HK-2 (cell line): ENCODE results near the gene GCSAML.

Experiments
- DNase-seq: peaks from one replicate; pipeline ENCODE4 v3.0.0-alpha.2; 2018; ENCODE audit not compliant: unreplicated experiment

Gene GCSAML

DNA sequence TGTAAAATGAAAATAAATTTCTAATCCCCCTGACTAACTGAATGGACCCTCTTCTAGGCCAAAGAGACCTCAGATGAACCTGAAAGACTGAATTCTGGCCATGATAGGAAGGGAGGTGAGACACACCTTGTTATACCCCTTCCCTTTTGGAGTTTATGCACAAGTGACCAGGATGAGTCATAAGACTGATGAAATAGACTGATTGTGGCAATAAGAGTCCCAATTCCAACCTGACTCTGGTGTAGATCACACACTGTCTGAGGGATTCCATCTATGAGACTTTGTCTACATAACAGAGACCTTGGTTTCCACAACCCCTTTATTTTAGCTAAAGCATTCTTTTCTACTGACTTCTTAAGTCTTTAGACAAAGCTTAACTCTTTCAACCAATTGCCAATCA, 25.7 kb downstream of the GCSAML start:
- DNase-seq, result no peak

DNA sequence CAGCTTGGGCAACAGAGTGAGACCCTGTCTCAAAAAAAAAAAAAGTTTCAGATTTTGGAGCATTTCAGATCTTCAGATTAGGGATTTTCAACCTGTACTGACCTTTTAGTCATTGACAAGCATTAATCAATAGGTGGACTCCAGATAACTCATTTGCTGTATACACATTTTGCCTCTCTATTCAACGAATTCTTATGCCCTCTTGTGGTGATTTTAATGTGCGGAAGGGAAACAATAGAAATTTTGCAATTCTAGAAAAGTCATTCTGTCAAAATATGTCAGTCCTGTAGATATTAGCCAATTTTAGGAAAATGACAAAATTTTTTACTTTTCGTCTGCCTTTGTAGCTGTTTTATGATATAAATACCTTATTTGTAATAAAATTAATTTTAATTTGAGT, 27.6 kb downstream of the GCSAML start:
- DNase-seq, result no peak

DNA sequence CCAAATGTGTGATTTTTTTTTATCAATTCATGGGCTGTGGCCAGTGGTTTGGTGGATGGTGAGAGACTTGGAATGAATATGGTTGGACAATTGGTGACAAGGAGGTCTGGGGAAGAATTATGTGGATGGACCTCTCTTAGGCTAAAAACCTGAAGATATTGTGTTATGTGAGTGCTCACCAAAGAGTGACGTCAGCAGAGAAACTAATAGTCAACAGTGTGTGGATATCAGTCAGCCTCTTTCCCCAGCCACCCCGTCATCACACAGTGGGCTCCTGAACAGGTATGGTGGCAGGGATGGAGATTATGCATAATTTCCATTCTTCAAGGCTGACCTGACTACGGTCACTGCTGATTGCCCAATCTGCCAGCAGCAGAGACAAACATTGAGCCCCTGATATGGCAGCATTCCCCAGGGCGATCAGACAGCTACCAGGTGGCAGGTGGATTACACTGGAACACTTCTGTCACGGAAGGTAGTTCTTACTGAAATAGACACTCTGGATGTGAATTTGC, 30.1 kb downstream of the GCSAML start:
- no peak for DNase-seq

DNA sequence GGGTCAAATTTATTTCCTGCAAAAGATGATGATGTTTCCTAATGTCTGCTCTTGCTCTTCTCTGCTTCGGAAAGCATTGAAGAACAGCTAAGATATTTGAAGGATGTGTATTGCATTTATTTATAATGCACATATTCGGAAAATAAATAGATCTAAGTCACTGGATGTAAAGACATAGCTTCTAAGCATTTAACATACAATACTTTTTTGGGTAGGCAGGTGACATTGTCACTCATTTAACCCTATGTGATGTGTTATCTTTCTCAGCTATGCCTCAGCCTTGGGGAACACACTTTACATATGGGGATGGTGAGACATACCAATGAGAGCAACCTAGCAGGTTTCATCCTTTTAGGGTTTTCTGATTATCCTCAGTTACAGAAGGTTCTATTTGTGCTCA, 39.1 kb downstream of the GCSAML start, which contains the start of gene OR2G2:
Gene OR2G2 (plus strand): TSS at position 301 of the 400 bp plus-strand sequence. CDS start 0 bp downstream, at position 301.
- no peak for DNase-seq

DNA sequence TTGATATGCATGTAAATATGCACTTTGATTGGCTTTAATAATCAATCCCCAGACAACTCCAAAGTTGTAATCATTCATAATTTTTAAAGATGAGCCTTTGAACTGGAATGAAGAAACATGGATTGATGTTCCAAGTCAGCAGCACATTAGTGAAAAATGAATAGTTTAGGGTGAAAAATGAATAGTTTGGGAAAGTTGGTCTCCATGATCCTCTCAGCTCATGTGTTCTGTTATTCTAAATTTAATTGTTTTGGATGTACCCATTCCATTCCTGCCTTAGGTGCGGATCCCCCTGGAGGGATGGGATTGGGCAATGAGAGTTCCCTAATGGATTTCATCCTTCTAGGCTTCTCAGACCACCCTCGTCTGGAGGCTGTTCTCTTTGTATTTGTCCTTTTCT, 56.4 kb downstream of the GCSAML start, which contains the start of gene OR2G3:
Gene OR2G3 (plus strand): TSS at position 301 of the 400 bp plus-strand sequence. CDS start 0 bp downstream, at position 301.
- no peak for DNase-seq

DNA sequence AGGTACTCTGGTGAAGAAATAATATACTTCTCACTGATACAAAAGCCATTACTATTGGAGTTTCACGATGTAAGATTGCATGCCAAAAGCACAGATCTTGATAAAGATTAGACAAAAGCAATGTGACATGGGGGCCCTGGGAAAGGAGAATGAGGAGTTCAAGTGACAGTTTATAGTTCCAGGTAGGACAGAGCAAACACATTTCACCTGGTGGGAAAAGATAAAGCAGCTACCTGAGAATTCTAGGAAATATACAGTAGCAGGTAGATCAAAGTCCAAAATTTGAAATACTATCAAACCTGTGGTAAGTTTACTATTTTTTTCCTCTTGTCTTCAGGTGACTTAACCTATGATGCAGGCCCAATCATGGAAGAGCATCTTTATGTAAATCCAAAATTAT, 64.5 kb downstream of the GCSAML start:
- no peak for DNase-seq

DNA sequence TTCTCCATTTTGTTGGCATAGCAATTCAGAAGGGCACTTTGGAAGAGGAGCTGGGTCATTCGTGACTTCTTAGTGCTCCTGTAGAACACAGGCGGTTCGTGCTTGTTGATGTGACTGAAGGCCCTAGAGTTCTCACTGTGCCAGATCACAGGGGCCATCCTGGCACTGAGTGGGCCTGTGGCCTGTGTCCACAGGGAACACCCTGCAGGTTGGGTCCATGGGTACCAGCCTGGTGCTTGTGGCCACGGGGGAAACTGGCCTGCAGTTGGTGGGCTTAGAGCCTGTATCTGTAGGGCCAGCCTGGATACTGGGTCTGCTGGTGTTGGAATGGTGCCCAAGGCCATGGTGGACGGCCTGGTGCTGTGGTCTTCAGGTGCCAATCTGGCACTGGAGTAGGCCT, 65.7 kb downstream of the GCSAML start:
- no peak for DNase-seq
